NCI-H1436 treated with DMSO at 0.1 percent for 48 hours (cell line): ENCODE measurements around the gene C11orf58.

Experiments used
- DNase-seq: peaks from one replicate; lab custom pipeline; 2025; lab: John Stamatoyannopoulos, UW

The C11orf58 gene

GRCh38 chr11:16767957-16768356, 29.5 kb downstream of the C11orf58 start:
- no peak for DNase-seq

- no peak for DNase-seq
Measured at GRCh38 chr11:16769386-16769785, 30.9 kb downstream of the C11orf58 start.

- DNase-seq = no peak
Measured at GRCh38 chr11:16770016-16770415, 31.6 kb downstream of the C11orf58 start.

GRCh38 chr11:16771350-16772140, 33.1 kb downstream of the C11orf58 start:
- DNase-seq = no peak

- DNase-seq = no peak
Measured at GRCh38 chr11:16772141-16772512, 33.7 kb downstream of the C11orf58 start.

- no peak for DNase-seq
Measured at GRCh38 chr11:16773981-16774935, 35.8 kb downstream of the C11orf58 start.

GRCh38 chr11:16774936-16775613, 36.6 kb downstream of the C11orf58 start:
- DNase-seq = no peak

- no peak for DNase-seq
Measured at GRCh38 chr11:16775614-16776283, 37.3 kb downstream of the C11orf58 start.

- DNase-seq = no peak
Measured at GRCh38 chr11:16776711-16777612, 38.5 kb downstream of the C11orf58 start.

GRCh38 chr11:16777613-16777975, 39.1 kb downstream of the C11orf58 start:
- DNase-seq = no peak

GRCh38 chr11:16778286-16778685, 39.8 kb downstream of the C11orf58 start:
- no peak for DNase-seq

- DNase-seq = no peak
Measured at GRCh38 chr11:16778876-16779275, 40.4 kb downstream of the C11orf58 start.

- no peak for DNase-seq
Measured at GRCh38 chr11:16779436-16779835, 41.0 kb downstream of the C11orf58 start.

GRCh38 chr11:16780146-16780545, 41.7 kb downstream of the C11orf58 start:
- DNase-seq = no peak

GRCh38 chr11:16780698-16781550, 42.5 kb downstream of the C11orf58 start:
- DNase-seq = no peak

- DNase-seq = no peak
Measured at GRCh38 chr11:16781936-16782919, 43.8 kb downstream of the C11orf58 start.

GRCh38 chr11:16783321-16783801, 44.9 kb downstream of the C11orf58 start:
- no peak for DNase-seq

GRCh38 chr11:16784097-16784496, 45.6 kb downstream of the C11orf58 start:
- DNase-seq = no peak

GRCh38 chr11:16784666-16785065, 46.2 kb downstream of the C11orf58 start:
- DNase-seq = no peak
